Stimulated activated CD8-positive, alpha-beta memory T cell treated with anti-CD3 and anti-CD28 coated beads, Interleukin-4, amount 100 ng/mL, for 1 hour (primary cell): ENCODE data around the gene HDHD5.
"Not testable (repeated sequence)": the region's sequence is repeated elsewhere in the genome, so short reads cannot be mapped to it uniquely, and the experiment has no call there.

Experiments used
- DNase-seq, 2 donors: peaks; one replicate each; pipeline ENCODE4 v3.0.0-alpha.2; 2020; ENCODE audit warnings: low read depth in 2 of 2, low spot score in 1 of 2

Gene HDHD5

DNA sequence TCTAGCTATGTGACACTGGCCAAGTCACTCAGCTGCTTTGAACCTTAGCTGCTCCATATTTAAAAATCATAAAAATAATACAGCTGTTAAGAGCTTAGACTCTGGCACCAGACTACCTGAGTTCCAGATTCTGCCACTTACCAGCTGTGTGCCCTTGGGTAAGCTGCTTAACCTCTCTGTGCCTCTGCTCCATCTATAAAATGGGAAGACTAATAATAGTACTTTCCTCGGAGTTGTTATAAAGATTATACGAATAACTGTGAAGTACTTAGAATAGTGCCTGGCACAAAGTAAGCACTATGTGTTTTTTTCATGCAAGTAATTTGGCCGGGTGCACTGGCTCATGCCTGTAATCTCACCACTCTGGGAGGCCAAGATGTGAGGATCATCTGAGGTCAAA, 1.4 kb downstream of the HDHD5 start:
- no peak for DNase-seq

DNA sequence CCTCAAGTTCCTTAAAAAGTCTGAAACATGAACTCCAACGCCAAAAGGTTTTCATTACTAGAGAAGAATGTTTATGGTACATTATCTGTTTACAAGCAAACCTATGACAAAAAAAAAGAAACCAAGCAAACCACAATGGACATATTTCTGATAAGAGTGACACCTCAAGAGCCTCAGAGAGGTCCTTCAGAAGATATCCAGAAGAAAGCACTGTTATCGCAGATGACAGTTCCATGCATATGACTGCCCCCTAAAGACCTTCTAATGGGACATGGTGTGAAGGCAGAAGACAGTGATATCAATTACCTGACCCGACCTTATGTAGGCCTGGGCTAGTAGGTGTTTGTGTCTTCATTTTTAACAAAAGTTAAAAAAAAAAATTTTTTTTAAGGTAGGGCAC, 3.1 kb downstream of the HDHD5 start:
- DNase-seq, result no peak

DNA sequence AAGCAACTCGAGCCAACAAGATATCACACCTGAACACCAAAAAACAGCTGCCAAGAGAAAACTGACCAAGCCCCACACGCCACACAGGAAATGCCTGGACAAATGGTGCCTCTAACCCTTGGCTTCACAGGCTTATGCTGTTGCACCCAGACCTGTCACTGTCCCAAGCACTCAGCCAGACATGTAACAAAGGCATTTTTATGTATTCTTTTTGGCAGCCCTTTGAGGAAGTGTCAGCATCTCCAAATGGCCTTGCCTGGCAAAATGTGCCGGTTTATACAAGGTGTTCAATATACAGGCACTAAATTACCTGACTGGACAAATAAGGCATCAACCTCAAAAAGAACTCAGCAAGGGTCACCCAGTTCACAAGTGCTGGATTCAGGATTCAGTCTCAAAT, 6.1 kb downstream of the HDHD5 start:
- no peak for DNase-seq

DNA sequence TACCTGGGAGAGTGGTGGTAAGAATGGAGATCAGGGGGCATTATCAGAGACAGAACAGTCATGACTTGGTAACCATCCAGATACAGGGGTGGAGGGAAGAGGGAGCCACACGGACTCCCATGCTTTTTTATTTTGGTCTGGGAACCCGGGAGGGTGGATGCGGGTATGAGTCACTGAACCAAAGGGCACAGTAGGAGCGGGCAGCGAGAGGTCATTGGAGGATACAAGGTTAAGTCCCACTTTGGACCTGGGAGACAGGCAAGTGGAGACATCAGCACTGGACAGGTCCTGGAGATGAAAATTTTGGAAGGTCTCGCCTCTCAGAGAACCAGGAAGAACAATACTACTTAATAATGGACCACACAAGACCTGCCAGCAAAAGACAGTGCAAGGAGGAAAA, 6.7 kb downstream of the HDHD5 start:
- DNase-seq, result no peak

DNA sequence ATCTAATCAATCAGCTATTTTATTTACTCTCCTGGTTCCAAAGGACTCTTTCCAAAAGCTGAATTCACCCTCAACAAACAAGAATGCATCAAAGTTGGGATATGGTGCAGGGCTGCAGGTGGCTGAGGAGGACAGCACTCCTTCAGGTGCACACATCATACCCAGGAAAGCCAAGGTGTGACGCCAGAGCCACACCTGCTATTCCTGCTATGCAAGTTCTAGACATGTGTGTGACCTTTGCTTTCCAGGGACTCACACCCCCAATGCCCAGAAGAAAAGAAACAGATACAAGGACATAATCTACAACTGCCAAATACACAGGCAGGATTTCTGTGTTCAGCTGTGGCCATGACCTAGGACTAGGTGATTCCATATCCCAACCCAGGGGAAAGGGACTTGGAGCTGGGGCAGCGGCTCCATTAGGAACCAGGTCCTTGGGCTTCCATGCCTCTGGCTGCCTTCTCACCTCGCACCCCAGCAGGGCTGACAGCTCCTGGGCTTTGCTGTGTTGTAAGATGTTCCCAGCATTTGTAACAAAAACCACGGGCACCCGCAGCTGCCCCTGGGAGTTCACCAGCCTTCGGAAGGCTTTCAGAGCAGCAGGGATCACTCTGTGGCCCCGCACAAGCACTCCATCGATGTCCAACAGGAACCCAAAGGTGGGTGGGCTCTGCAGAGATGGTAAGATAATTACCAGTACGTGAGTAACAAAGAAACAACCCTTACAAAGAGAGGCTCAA, 9.8 kb downstream of the HDHD5 start:
- no peak for DNase-seq

DNA sequence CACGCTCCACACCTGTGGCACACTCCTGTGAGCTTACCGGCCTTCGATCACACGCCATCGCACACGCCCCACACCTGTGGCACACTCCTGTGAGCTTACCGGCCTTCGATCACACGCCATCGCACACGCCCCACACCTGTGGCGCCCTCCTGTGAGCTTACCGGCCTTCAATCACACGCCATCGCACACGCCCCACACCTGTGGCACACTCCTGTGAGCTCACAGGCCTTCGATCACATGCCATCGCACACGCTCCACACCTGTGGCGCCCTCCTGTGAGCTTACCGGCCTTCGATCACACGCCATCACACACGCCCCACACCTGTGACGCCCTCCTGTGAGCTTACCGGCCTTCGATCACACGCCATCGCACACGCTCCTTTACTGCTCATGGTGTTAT, 11.6 kb downstream of the HDHD5 start:
- DNase-seq, result not testable (repeated sequence)

DNA sequence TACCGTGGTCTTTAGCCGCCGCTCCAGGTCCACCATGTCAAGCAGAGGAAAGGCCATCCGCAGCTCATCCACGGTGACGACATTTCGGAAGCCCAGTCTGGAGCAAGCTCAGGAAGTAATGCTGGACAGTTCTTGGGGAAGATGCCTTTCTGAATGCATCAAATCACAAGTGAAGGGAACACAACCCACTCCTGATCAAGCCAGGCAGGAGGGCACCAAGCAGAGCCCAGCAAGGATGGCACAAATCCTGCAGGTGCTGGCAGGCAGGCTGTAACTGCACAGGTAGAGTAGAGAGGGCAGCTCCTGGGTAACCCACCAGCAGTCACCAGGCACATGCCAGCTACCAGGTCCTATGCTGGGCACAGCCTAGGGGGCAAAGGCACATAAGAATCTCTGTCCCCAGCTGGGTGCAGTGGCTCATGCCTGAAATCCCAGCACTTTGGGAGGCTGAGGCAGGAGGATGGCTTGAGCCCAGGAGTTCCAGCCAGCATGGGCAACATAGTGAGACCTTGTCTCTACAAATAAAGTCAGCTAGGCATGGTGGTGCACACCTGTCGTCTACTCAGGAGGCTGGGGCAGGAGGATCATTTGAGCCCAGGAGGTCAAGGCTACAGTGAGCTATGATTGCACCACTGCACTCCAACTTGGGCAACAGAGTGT, 13.9 kb downstream of the HDHD5 start:
- no peak for DNase-seq

DNA sequence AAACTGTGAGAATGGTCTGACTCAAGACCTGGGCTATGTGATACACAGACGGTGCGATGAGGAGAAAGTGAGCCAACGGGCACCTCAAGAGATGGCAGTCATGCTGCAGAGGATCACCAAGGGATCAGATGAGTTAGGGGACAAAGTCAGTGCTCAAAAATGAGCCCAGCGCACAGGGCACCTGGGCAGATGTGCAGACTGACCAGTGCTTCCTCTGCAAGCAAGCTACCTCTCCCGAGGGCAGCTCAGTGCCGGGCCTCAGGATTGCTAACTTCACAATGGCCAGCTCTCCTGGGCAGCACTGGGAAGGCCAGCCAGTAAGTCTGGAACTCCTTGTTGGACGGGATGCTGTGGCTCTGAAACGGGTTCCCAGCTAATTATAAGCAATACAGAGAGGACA, 15.3 kb downstream of the HDHD5 start:
- DNase-seq, result no peak

DNA sequence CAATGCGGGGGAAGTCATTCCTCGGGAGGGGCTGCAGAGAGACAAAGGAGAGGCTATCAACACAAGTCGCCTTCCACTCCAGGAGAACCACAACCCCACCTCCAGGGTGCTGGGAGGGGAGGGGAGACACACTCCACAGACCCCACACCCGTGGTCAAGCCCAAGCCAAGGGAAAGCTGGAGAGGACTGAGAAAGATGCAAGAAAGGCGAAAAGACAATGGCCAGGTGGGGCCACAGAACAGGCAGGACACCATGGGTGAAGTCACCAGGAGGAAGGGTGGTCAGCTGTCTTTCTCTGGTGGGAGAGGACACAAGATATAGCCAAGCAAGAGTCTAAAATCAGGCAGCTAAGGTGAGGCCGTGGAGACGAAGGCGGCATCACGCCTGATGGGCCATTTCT, 16.0 kb downstream of the HDHD5 start:
- DNase-seq, result no peak

DNA sequence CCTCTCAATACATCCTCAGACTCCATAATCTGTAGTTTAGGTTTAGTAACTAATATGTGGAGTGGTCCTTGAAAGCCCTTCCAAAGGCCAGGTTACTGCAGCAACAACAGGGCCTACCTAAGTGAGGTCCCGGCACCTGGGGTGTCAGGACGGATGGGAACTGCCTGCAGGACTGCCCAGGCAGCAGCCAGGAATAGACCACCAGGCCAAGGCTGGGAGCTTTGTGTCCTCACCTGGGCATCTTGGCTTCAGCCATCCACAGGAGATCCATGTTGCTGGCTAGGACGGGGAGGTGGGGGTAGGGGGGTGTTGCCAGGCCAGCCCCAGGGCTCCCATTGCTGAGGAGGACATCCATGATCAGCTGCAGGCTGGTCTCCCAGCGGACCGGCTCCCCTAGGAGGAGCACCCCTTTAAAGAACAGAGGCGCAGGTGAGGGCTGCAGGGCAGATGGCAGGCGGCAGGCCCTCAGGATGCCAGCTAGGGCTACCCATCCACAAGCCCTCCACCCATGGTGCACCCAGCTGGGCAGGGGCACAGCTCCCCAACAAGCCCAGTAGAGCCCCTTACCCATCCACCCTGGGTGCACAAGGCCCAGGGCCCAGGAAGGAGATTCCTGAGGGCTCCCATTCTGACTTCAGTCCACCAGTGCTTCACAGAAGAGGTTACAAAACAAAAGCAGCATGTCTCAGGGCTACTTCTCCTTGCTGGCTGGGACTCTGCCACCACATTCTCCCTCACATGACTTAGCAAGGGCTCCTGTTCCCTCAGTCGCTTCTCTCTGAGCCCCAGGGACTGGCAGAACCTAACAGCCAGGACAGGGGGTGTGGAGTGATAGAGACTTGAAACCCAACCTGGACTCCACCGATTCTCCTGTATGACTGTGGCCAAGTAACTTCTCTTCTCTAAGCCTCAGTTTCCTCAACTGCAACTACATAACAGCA, 18.0 kb downstream of the HDHD5 start:
- no peak for DNase-seq

DNA sequence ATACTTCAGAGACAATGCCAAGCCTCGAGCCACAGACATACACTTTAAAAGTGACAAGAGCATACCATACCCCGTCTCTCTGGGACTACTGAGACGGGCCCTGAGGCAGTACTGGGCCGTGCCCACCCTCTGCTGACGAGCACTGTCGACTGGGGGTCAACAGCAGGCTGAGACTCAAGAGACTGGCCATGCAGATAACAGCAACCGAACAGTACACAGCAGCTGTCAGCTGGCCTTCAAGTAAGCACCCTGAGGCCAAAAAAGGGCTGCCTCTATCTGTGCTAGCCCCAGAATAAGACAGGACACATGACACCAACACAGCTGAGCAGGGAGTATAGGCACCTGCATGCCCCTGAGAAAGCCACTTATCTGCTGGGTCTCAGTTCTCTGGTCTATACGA, 19.1 kb downstream of the HDHD5 start:
- DNase-seq, result no peak

DNA sequence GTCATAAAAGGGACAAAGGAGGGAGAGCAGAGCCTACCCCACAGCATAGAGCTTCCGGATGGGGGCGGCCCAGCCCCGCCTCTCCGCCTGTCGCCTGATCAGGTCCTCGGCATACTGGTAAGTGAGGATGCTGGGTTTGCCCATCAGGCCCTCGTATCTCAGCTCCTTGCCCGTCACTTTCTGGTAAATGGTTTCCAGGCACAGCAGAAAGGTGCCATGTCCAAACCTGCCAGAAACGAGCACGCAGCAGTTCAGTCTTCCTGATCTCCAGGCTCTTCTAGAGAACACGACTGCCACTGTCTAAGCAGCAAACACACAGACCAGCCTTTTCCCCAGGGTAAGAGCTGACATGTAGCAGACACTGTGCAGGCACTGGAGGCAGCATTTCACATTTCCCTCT, 20.6 kb downstream of the HDHD5 start:
- no peak for DNase-seq

DNA sequence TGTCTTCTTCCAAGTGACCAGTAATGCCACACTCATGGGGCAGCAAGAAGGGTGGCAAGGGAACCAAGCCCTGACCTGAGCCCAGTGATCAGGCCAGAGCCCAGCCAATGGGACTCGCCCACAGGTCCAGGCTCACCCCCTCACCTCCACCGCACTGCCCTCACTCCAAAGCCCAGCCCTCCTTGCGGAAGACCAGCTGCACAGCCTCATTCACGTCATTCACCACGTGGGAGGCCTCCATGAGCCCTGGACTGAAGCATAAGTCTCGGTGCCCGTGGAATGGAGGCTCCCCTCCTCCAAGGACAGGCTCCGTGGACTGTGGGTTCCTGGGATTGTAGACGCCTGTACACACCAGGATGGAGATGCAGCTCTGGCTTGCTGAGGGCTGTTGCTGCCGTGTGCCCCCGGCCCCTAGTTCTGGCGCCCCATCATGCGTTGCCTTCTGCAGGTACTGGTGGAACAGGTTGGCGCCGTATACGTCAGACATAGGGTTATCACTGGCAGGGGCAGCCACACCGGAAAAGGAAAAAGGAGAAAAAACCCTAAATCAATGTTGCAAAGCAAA, 21.1 kb downstream of the HDHD5 start:
- no peak for DNase-seq

DNA sequence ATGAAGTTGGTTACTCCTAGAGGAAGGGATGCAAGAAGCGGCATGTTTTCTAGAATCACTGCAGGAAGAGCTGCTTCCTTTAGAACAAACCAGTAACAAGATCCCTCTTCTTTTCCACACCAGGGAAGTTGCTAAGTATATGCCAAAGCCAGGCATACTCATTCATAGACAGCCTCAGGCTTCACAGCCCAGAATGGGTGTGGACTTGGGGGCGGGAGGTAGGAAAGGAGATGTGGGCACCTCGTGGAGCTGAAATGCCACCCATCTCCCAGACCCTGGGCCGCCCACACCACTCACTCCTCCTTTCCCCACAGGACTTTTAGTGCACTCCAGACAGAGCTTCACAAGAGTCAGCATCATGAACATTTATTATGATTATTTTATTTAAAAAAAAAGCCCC, 21.9 kb downstream of the HDHD5 start:
- DNase-seq, result no peak

DNA sequence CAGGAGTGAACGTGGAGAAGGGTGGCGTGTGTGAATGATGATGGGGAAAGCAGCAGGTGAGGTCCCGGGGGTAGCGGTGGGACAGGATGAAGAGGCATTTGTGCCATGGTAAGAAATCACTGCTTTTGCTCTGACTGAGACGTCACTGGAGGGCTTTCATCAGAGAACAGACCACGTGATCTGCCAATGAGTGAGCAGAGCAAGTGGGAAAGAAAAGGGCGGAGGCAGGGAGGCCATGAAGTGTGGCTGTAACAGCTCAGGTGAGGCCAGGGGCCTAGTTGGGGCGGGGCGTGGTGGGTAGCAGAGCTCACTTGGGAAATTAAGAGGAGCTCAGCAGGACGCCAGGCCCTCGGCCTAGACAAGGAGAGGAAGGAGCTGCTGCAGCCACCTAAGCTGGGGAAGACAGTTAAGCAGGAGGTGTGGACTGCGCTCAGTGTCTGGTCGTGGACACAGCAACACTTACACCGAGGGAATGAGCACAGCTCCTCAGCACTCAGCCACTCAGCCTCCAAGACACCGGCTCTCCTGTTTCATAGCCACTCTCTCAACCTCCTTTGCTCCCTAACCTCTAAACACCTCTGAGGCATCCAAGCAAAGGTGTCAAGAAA, 23.8 kb downstream of the HDHD5 start:
- DNase-seq, result no peak

DNA sequence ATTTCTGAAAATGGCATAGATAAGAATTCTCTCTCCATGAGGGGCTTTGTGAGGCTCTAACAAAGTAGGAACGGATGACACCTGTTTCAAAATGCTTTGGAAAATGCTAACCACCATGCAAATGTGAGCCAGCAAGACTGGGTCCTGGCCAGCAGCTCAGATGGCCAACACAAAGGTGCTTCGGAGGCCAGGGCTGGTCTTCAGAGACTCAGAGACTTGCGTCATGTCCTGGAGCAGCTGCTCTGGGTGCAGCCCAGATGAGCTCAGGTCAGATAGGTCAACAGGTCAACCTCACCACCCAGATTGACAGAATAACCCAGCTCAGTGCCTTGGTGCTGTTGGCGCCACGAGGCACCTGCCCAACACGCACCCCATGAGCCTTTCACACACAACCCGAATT, 25.9 kb downstream of the HDHD5 start:
- no peak for DNase-seq

DNA sequence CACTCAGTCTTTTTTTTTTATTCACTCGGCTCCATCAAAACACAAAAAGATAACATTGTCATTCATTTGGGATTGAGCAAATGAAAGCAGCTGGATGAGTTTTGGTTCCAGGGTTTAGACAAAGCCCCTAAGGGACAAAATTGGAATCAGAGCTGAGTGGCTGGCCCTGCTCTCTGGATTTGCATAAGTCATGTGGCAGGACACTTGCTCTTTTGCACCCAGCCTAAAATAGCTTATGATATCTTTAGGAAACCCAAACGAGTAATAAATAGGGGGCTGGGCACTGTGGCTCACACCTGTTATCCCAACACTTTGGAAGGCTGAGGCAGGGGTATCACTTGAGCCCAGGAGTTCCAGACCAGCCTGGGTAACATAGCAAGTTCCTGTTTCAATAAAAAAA, 27.0 kb downstream of the HDHD5 start:
- DNase-seq, result no peak

DNA sequence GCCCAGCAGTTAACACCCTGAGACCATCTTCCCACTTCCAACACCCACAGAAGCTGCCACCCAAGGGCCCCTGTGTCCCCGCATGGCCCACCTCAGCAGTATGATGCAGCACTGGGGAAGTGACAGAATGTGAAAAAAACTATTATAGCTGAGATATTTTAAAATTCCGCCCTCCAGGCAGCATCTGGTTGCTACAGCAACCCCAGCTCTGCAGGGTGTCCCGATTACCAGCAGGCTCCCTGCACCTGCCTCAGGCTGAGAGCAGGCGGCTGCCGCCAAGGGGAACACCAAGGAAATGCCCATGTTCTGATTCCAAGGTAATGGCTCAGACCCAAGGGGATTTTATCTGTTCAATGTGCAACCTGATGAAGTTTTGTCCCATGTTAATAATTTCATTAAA, 27.4 kb downstream of the HDHD5 start:
- no peak for DNase-seq

DNA sequence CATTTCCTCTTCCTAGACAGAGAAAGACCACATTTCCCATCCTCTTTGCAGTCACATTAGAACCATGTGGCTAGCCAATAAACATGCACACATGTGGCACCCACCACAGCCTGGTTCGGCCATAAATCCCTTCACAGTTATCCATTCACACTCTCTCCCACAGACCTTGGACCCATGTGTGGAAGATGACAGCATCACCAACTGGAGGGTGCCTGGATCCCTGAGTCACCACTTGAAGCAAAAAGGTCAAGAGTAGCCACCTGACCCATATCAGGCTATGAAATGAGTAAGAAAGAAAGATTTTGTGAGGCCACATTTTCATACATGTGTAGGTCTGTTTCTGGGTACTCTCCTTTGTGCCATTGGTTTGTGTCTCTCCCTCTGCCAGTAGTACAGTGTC, 28.9 kb downstream of the HDHD5 start:
- DNase-seq, result no peak

DNA sequence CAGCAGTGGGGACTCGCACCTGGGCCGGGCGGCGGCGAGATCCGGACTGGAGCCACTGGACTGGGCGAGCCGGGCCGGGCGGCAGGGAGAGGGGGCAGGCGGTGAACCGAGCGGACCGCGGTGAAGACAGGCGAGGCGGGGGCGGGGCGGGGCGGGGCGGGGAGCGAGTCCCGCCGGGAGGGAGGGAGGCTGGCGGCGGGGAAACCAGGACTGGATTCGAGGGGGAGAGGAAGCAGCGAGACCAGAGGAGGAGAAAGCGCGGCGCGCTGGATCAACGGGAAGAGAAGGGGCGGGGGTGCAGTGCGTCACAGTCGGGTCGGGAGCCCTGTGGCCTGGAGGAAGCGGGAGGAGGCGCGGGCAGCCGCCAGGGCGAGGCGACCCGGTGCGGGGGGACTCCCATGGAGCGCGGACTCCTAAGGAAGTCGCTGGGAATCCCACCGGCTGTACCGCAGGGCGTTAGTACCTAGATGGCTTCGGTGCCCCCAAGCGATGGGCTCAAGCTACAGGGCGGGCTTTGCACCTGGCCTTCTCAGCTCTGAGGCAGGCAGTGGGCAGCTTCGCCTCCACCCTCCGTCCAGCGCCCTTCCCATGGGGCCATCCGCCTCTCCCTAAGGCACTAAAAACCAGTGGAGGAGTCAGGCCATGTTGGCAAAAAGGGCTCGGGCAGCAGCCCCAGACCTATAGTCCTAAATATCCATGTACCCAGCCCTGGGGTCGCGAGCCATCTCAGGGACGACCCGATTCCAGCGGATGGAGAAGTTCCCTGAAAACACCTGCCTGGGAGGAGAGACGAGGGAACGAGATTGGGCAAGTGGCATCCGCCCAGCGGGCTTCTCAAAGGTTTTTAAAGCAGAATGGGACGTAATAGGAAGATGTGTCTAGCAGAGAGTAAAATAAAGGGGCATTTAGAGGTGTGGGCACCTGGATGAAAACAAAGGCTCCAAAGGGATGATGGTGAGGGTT, 37.6 kb downstream of the HDHD5 start, which contains the start of gene TMEM121B:
TSS of gene TMEM121B (minus strand) at position 128 of the 963 bp plus-strand sequence. CDS start 233 bp downstream, outside the sequence.
- no peak for DNase-seq
